DMS79 treated with DMSO at 0.1 percent for 48 hours (cell line): ENCODE results near the gene FOXJ3.

Experiments used
- DNase-seq: peaks from one replicate; lab custom pipeline; 2025; lab: John Stamatoyannopoulos, UW

Gene FOXJ3

DNA sequence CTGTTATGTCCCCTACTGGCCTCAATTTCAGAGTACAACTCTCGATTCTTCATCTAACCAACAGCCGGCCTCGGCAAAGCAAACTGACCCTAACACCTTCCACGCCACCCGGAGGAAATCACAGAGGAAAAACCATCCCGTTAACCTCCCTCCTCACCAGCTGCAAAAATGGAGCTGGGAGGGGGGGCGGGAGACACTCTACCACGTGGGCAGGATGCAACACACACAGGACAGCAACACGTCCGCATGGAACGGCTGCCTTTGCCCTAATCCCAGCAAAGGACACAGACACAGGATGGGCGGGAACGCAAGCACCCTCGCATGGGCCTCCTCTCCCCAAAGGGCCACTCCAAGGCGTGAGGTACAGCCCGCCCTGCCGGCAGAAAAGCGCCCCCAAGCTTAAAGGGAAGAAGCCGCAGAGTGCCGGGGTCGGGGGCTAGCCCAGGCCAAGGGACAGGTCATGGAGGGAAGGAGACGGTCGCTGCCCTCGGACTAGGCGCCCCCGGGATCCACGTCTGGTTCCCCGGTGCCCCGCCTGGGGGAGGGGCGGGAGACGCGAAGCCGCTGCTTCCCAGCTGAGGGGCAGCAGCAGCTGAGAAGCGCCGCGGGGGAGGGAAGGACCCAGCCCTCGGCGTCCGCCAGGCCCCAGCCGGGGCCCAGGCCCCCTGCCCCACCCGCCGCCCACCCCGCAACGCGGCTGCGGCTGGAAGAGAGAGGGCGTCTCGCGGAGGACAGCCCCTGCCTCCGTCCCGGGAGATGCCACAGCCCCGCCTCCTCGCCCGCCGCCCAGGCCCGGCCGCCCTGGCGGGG is 590 bp downstream of the FOXJ3 start:
- DNase-seq = peak; percentile 39

GRCh38 chr1:42333662-42334239 is 1.3 kb downstream of the FOXJ3 start:
- peak; percentile 18 for DNase-seq

DNA sequence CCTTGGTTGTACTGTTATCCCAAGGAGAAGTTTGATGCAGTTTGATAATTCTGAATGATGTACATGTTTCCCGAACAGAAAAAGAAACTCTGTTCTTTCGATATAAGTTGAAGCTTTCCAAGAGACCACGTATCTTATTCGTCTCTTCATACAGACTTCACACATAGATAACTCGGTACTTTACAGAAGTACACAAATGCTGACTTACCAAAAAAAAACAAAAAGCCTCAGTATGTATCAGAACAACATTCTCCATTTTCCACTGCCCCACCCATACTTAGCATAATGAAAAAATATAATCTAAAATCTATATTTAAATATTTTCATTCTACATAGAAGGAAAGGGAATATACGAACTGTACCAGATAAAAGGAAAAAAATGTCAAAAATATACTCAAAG is 2.2 kb downstream of the FOXJ3 start:
- no peak for DNase-seq

DNA sequence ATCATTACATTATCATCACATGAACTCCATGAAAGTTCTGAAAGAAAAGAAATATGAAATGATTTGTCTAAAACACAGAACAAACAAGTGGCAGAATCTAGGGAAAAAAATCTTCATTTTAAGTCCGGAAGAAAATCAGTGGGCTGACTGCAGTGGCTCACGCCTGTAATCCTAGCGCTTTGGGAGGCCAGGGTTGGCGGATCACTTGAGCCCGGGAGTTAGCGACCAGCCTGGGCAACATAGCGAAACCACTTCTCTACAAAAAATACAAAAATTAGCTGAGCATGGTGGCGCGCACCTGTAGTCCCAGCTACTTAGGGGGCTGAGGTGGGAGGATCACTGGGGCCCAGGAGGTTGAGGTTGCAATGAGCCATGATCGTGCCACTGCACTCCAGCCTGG is 4.8 kb downstream of the FOXJ3 start:
- no peak for DNase-seq

- no peak for DNase-seq
These were observed 6.0 kb downstream of the FOXJ3 start for GRCh38 chr1:42328916-42329496.

- no peak for DNase-seq
These were observed 6.9 kb downstream of the FOXJ3 start for GRCh38 chr1:42328047-42328625.

DNA sequence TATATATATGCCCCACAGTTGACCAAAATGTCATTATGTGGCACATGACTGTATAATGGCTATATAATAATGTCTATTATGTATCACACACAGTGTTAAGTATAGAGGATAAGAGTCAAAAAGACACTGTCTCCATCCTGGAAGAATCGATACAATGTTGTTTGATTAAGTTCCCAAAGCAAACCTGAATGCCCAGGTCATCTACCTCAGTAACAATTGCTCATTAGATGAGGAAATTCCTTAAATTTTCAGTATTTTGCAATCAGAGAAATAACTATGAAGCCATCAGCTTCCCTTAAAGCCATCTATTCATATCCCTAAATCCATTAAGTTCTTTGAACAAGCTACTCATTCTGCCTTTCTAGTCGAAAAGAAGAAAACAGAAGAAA is 10.0 kb downstream of the FOXJ3 start:
- DNase-seq = no peak

- DNase-seq = no peak
These were observed 10.5 kb downstream of the FOXJ3 start for GRCh38 chr1:42324398-42325013.

- no peak for DNase-seq
These were observed 11.5 kb downstream of the FOXJ3 start for GRCh38 chr1:42323551-42323950.

- no peak for DNase-seq
These were observed 12.5 kb downstream of the FOXJ3 start for GRCh38 chr1:42322577-42322976.

- DNase-seq = no peak
These were observed 13.3 kb downstream of the FOXJ3 start for GRCh38 chr1:42321731-42322130.

DNA sequence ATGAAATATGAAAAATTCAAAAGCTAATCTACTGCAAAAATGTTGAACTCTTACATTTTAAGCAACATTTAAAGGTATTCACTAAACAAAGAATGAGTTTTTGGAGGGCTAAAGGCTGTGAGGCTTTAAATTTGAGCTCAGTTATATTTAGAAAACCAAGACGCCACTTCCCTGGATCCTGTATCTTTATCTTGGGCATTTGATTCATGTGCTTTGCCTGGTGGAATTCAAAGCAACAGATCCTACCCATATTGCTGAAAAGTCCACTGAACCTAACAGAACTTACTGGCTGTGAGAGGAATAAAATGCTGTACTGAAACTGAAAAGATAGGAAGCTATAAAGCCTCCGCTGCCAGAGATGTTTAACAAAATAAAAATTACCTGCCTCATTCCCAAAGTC is 14.3 kb downstream of the FOXJ3 start:
- no peak for DNase-seq

DNA sequence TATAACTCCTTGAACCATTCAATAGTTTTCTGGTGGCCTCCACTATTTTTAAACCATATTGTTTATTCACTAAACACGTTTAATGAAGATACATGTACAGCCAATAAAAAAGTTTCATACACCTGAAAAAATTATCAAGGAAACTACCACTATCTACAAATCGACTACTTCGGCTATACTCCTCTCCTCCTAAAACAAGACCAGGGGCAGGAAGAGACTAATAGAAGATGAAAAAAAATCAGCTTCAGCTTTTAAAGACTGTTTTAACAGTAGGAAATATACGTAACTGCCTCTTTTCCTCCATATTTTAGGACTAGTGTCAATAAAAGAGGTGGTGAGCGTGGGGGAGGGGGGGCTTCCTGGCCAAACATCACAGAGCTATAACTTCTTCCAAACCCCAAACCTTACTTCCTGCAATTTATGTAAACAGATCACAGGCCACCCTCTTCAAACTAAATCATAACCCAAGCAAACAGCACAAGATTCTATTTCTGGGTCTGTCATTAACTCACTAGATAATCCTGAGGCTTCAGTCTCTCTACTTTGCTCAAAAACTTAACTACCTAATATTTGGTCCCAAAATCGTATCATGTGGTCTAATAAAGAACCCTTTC is 15.1 kb downstream of the FOXJ3 start:
- DNase-seq = no peak

- no peak for DNase-seq
These were observed 15.7 kb downstream of the FOXJ3 start for GRCh38 chr1:42319128-42319851.

DNA sequence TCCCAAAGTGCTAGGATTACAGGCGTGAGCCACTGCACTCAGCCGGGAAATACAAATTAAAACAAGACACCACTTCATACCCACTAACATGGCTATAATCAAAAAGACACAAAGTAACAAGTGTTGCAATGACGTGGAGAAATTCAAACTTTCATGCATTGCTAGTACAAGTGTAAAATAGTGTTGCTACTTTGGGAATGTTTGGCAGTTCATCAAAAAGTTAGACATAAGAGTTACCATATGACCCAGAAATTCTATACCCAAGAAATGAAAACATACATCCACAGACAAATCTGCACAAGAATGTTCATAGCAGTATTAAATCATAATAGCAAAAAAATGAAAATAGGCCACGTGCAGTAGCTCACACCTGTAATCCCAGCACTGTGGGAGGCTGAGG is 16.4 kb downstream of the FOXJ3 start:
- DNase-seq = no peak

- DNase-seq = no peak
These were observed 17.7 kb downstream of the FOXJ3 start for GRCh38 chr1:42317308-42317707.

- no peak for DNase-seq
These were observed 18.7 kb downstream of the FOXJ3 start for GRCh38 chr1:42316292-42316691.

DNA sequence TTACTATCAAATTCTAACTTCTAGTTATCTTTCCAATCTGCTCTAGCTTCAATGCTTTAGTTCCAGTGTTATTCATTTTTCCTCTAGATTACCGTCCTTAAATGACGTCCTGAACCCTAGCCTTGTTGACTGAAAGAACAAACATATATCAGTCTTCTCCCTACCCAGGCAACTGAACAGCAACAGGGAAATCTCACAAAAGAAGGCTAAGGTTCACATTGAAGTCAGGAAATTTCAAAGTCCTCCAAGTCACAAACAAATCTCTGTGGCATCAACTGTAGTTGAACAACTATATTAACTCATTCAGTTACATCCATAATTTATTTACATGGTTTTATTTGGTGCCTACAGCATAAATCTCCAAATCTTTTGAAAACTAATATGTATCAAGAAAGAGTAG is 19.5 kb downstream of the FOXJ3 start:
- no peak for DNase-seq

GRCh38 chr1:42313970-42314369 is 21.1 kb downstream of the FOXJ3 start:
- no peak for DNase-seq

DNA sequence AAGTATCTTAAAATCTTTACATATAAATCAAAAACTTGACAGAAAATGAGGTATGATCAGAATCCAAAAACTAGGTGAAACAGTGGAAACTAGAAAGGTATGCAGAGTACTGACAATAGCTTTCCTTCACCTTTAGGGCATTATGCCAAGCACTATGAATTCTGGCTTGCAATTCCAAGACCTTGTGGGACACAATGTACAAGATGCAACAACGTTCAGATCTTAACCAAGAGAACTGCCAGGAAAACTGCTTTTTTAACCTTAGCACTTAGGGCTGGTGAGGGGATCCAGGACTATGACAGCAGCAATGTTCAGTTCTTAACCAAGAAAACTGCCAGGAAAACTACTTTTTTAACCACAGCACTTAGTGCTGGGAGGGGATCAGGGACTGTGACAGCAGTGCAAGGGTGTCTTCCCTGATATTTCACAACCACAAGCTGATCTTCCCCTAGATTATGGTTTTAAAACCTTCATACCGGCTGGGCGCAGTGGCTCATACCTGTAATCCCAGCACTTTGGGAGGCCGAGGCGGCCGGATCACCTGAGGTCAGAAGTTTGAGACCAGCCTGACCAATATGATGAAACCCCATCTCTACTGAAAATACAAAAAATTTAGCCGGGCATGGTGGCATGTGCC is 22.3 kb downstream of the FOXJ3 start:
- no peak for DNase-seq

- DNase-seq = no peak
These were observed 23.1 kb downstream of the FOXJ3 start for GRCh38 chr1:42311897-42312296.
